Esophagus squamous epithelium (tissue), 5 donors: ENCODE measurements around the gene ZBED6. TPM values are rescaled to one million over a fixed set of nuclear protein-coding genes. Genes with fewer than 3 reads are reported as not detected.

Experiments
- DNase-seq: peaks from one replicate; lab custom pipeline; 2025; lab: John Stamatoyannopoulos, UW
- H3K27ac ChIP-seq, 4 donors: fragments of 200-600 bp; sonication (generic); one replicate each; pipeline ENCODE4 v1.5.1; 2016 to 2019; ENCODE audit warnings: mild to moderate bottlenecking in 1 of 4
- H3K27me3 ChIP-seq, 4 donors: fragments of 200-600 bp; sonication (generic); 1 replicate in 3 of 4; 2 replicates in 1 of 4; pipeline versions ENCODE4 v1.5.1 to v1.6.0; 2017 to 2021; ENCODE audit warnings: antibody characterized with exemption in 1 of 4
- H3K36me3 ChIP-seq, 3 donors: fragments of 200-600 bp; sonication (generic); one replicate each; pipeline ENCODE4 v1.5.1; 2016 to 2019
- H3K4me1 ChIP-seq, 3 donors: fragments of 200-600 bp; sonication (generic); one replicate each; pipeline ENCODE4 v1.5.1; 2017 to 2019
- H3K4me3 ChIP-seq, 4 donors: fragments of 200-600 bp; sonication (generic); 1 replicate in 3 of 4; 2 replicates in 1 of 4; pipeline ENCODE4 v1.5.1; 2016 to 2019; ENCODE audit warnings: mild to moderate bottlenecking in 2 of 4, moderate library complexity in 1 of 4
- H3K9me3 ChIP-seq, 3 donors: fragments of 200-600 bp; sonication (generic); one replicate each; pipeline ENCODE4 v1.5.1; 2016 to 2019
- POLR2A ChIP-seq, 4 donors: fragments of 450-650 bp; IDR thresholded peaks; one replicate each; pipeline ENCODE4 v1.6.1; 2017; ENCODE audit warnings: antibody characterized with exemption in 4 of 4, mild to moderate bottlenecking in 4 of 4, moderate library complexity in 3 of 4
- WGBS, 2 donors: methylation state at CpG; one replicate each; pipeline ENCODE4 v1.1.5; 2018; 5-methylcytosine and 5-hydroxymethylcytosine counted together
- intact Hi-C: fragments of 100-400 bp; cut with DNase I; formaldehyde crosslinking; loops from one replicate; pipeline ENCODE4 v1.15.0; 2022
- total RNA-seq, 4 donors: library from RNA; depleted of rRNA; stranded (reverse); fragments of >200 nt; gene quantifications; one replicate each; pipeline ENCODE4 v1.1.0, GENCODE V29; 2016
- TF ChIP-seq, protein P1 (sequence below), 6 experiments: fragments of 450-650 bp in 4 of 6; fragments of 200-600 bp in 2 of 6; sonication (generic) in 2 of 6; IDR thresholded peaks; one replicate each; pipeline ENCODE4 v1.5.1; 2016 to 2019; ENCODE audit warnings: antibody characterized with exemption in 6 of 6, mild to moderate bottlenecking in 4 of 6, moderate library complexity in 4 of 6
- donor health status: DM: yes; HTN: yes; CAD: no.

Gene ZBED6
- total RNA-seq, 4 donors from 2014 or later: 7.2 to 18.7 (median 13.8) TPM

DNA sequence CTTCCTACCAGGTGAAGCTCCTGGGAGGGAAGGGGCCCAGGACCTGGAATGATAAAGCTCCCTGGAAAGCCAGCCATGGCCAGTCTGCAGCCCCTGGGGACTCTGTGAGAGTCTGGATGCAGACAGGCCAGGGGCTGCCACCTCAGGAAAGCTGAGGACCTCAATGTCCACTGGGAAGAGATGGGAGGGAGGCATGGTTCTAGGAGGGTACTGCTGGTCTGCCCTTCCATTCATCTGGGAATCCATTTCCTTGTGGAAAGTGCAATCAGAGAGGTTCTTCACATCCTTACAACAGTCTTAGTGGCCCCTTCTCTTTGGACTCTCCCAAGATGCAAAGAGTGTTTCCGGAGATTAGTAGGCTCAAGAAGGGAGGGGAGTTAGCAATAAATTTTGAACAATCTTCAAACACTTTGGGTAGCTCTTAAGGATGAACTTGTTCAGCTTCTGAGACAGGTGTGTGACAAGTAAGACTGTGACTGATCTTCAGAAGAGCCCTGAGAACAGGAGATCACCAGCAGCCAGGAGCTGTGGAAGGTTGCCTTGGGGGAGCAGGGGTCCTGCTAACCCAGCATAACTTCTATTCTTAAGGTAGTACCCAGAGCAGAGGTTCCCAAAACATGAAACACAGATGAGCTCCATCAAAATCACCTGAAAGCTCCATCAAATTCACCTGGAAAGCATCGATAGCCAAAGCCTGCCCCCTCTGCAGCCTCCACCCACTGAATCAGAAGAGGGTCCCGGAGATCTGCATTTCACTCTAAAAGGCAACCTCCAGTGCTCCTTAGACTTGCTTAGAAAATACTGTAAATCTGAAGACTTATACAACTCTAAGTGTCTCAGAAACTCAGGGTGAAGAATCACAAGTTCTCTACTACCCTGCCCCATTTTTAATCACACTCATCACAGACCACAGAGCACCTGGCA, 31.1 kb upstream of the ZBED6 start:
- Histone ChIP-seq H3K27ac (peak overlapping the region in 3 of 4 donors; percentile 5 to 71 (median 68)), H3K27me3 (no peaks in the 10 kb centered on the region), H3K36me3 (no peaks in the 10 kb centered on the region), H3K4me1 (peaks cover 3 to 30% (median 16%) of the 10 kb centered on the region in 3 donors), H3K4me3 (no peak overlapping the region), H3K9me3 (no peaks in the 10 kb centered on the region)
- DNase-seq: no peak
- WGBS, 2 donors: 53 to 61% methylated on average over 3 of the region's 3 CpGs
- intact Hi-C loops: no loop called here
- TF ChIP-seq, protein P1, sequence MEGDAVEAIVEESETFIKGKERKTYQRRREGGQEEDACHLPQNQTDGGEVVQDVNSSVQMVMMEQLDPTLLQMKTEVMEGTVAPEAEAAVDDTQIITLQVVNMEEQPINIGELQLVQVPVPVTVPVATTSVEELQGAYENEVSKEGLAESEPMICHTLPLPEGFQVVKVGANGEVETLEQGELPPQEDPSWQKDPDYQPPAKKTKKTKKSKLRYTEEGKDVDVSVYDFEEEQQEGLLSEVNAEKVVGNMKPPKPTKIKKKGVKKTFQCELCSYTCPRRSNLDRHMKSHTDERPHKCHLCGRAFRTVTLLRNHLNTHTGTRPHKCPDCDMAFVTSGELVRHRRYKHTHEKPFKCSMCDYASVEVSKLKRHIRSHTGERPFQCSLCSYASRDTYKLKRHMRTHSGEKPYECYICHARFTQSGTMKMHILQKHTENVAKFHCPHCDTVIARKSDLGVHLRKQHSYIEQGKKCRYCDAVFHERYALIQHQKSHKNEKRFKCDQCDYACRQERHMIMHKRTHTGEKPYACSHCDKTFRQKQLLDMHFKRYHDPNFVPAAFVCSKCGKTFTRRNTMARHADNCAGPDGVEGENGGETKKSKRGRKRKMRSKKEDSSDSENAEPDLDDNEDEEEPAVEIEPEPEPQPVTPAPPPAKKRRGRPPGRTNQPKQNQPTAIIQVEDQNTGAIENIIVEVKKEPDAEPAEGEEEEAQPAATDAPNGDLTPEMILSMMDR (IDR thresholded peaks at IDR 0.05): no peak
- TF ChIP-seq POLR2A (IDR thresholded peaks at IDR 0.05): no peak

GRCh38 chr1:203765029-203765837, 30.2 kb upstream of the ZBED6 start, which contains the start of gene LAX1:
Gene LAX1 (plus strand): TSS chr1:203765183. CDS start chr1:203765566, 383 bp downstream.
- no peak for DNase-seq
- peaks cover 8 to 33% (median 22%) of the 10 kb centered on the region in 3 donors for H3K4me1 ChIP-seq
- 72 to 75% methylated on average over 13 to 16 of the region's 16 CpGs for WGBS, 2 donors
- intact Hi-C loops: no loop called here
- no peaks in the 10 kb centered on the region for H3K36me3 ChIP-seq
- TF ChIP-seq, protein P1 (IDR thresholded peaks at IDR 0.05): no peak
- peak in 2 of 4 donors; percentile 59 to 66 for TF ChIP-seq POLR2A (IDR thresholded peaks at IDR 0.05)
- H3K27me3 ChIP-seq: no peaks in the 10 kb centered on the region
- peak within 1 kb of the TSS; percentile 52 to 71 (median 68) for H3K27ac ChIP-seq
- H3K9me3 ChIP-seq: no peaks in the 10 kb centered on the region
- peak within 1 kb of the TSS; percentile 8 to 49 (median 26) for H3K4me3 ChIP-seq

GRCh38 chr1:203768256-203768655, 27.2 kb upstream of the ZBED6 start:
- intact Hi-C loops: no loop called here
- TF ChIP-seq, protein P1 (IDR thresholded peaks at IDR 0.05): no peak
- no peak for TF ChIP-seq POLR2A (IDR thresholded peaks at IDR 0.05)
- H3K9me3 ChIP-seq: no peaks in the 10 kb centered on the region
- WGBS, 2 donors: 47 to 64% methylated on average over 6 of the region's 6 CpGs
- no peaks in the 10 kb centered on the region for H3K27me3 ChIP-seq
- DNase-seq: no peak
- H3K4me1 ChIP-seq: peaks cover 8 to 52% (median 30%) of the 10 kb centered on the region in 3 donors
- no peak overlapping the region for H3K4me3 ChIP-seq
- no peaks in the 10 kb centered on the region for H3K36me3 ChIP-seq
- peak overlapping the region; percentile 50 to 80 (median 69) for H3K27ac ChIP-seq

DNA sequence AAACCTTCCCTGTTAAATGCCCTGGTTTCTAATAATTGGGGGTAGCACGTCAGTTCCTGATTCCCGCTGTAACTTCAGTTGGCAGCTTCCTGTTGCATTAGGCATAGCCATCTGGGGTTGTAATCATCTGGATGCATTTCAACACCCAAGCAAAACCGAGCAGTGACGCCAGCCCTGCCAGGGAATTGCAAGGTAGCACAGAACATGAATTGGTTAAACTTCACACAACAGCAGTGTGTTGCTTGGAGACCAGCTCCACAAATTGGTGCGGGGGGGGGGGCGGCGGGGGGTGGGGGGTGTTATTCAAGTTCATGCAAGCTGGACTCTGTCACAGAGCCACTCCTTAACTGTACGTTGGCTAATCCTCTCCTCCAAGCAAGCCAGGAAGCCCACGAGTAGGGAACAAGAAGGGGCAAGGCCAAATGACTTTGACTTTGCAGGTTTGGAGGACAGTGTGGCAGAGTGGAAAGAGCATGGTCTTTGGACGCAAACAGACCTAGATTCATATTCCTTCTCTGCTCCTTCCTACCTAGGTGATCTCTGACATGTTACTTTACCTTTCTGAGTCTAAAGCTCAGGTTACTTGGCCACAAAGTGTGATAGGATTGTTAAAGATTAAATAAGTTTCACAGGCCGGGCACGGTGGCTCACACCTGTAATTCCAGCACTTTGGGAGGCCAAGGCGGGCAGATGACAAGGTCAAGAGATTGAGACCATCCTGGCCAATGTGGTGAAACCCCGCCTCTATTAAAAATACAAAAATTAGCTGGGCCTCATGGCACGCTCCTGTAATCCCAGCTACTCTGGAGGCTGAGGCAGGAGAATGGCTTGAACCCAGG, 25.7 kb upstream of the ZBED6 start:
- Histone ChIP-seq H3K27ac (peak overlapping the region; percentile 68 to 86 (median 75)), H3K36me3 (no peaks in the 10 kb centered on the region), H3K4me1 (peaks cover 8 to 48% (median 30%) of the 10 kb centered on the region in 3 donors), H3K27me3 (no peaks in the 10 kb centered on the region), H3K4me3 (peak overlapping the region in 3 of 4 donors; percentile 2 to 47 (median 11)), H3K9me3 (no peaks in the 10 kb centered on the region)
- 34 to 38% methylated on average over 12 of the region's 15 CpGs for WGBS, 2 donors
- TF ChIP-seq, protein P1 (IDR thresholded peaks at IDR 0.05): no peak
- TF ChIP-seq POLR2A (IDR thresholded peaks at IDR 0.05): no peak
- intact Hi-C loops: no loop called here
- no peak for DNase-seq
